MM.1S (cell line): ENCODE results near the gene MYMK.

Source experiments
- DNase-seq: peaks from one replicate; pipeline ENCODE4 v3.0.0-alpha.2; 2015
- H2AFZ ChIP-seq: fragments of 300-600 bp; sonication (generic); 2 replicates; pipeline ENCODE4 v1.6.0; 2016; ENCODE audit warnings: antibody characterized with exemption, low read length
- H3F3A ChIP-seq: fragments of 300-600 bp; sonication (generic); 2 replicates; pipeline ENCODE4 v1.6.1; 2016; ENCODE audit warnings: mild to moderate bottlenecking, antibody characterized with exemption, low read length, moderate library complexity, mixed read lengths; ENCODE audit not compliant: insufficient read depth
- H3K27ac ChIP-seq: fragments of 300-600 bp; sonication (generic); 2 replicates; pipeline ENCODE4 v1.5.1; 2016; ENCODE audit warnings: mild to moderate bottlenecking, low read length
- H3K27me3 ChIP-seq: fragments of 300-600 bp; sonication (generic); replicated peaks from 2 replicates; pipeline ENCODE4 v1.6.0; 2016; ENCODE audit warnings: low read length; ENCODE audit not compliant: insufficient read depth
- H3K36me3 ChIP-seq: fragments of 300-600 bp; sonication (generic); replicated peaks from 2 replicates; pipeline ENCODE4 v1.6.1; 2016; ENCODE audit warnings: mild to moderate bottlenecking, low read length, mixed read lengths; ENCODE audit not compliant: insufficient read depth
- H3K4me1 ChIP-seq: fragments of 300-600 bp; sonication (generic); 2 replicates; pipeline ENCODE4 v1.6.1; 2016; ENCODE audit warnings: low read length, mixed read lengths
- H3K4me2 ChIP-seq: fragments of 300-600 bp; sonication (generic); 2 replicates; pipeline ENCODE4 v1.6.0; 2016; ENCODE audit warnings: low read depth, low read length
- H3K4me3 ChIP-seq: fragments of 300-600 bp; sonication (generic); 2 replicates; pipeline ENCODE4 v1.5.1; 2016; ENCODE audit warnings: low read length, mixed read lengths
- H3K79me2 ChIP-seq: fragments of 300-600 bp; sonication (generic); 2 replicates; pipeline ENCODE4 v1.6.1; 2016; ENCODE audit warnings: mixed run types, low read length, mixed read lengths
- H3K9ac ChIP-seq: fragments of 300-600 bp; sonication (generic); 2 replicates; pipeline ENCODE4 v1.6.1; 2016; ENCODE audit warnings: low read length, mixed read lengths
- H3K9me2 ChIP-seq: fragments of 300-600 bp; sonication (generic); replicated peaks from 2 replicates; pipeline ENCODE4 v1.6.1; 2016; ENCODE audit warnings: mild to moderate bottlenecking, low read length, mixed read lengths; ENCODE audit not compliant: insufficient read depth
- H3K9me3 ChIP-seq: fragments of 300-600 bp; sonication (generic); replicated peaks from 2 replicates; pipeline ENCODE4 v1.6.1; 2016; ENCODE audit warnings: mild to moderate bottlenecking, low read length, mixed read lengths; ENCODE audit not compliant: insufficient read depth
- H4K20me1 ChIP-seq: fragments of 300-600 bp; sonication (generic); 2 replicates; pipeline ENCODE4 v1.6.1; 2016; ENCODE audit warnings: mild to moderate bottlenecking, low read length, moderate library complexity, mixed read lengths; ENCODE audit not compliant: insufficient read depth
- EZH2 ChIP-seq: fragments of 300-600 bp; sonication (generic); optimal IDR thresholded peaks from 2 replicates; pipeline ENCODE3; 2017; ENCODE audit warnings: low read depth, mild to moderate bottlenecking, antibody characterized with exemption, low read length, mixed read lengths
- EZH2phosphoT487 ChIP-seq: fragments of 300-600 bp; sonication (generic); IDR thresholded peaks from 2 replicates; pipeline ENCODE4 v1.6.1; 2018; ENCODE audit warnings: antibody characterized with exemption, low read length
- TF ChIP-seq, protein P1 (sequence below): fragments of 300-600 bp; sonication (generic); IDR thresholded peaks from 2 replicates; pipeline ENCODE4 v1.5.1; 2016; ENCODE audit warnings: antibody characterized with exemption, low read length, mixed read lengths

The MYMK gene

GRCh38 chr9:133516961-133517350 lies 7.8 kb downstream of the MYMK start:
- H3K27ac ChIP-seq = no peak overlapping the region

GRCh38 chr9:133516256-133516960 lies 8.4 kb downstream of the MYMK start:
- no peak overlapping the region for H3K4me3 ChIP-seq
- H3K27ac ChIP-seq = no peak overlapping the region
- no peaks in the 10 kb centered on the region for H3F3A ChIP-seq
- no peaks in the 10 kb centered on the region for H3K9me3 ChIP-seq
- no peaks in the 10 kb centered on the region for H3K4me1 ChIP-seq
- H3K4me2 ChIP-seq = no peak overlapping the region
- H4K20me1 ChIP-seq = no peaks in the 10 kb centered on the region
- no peaks in the 10 kb centered on the region for H3K36me3 ChIP-seq
- peaks cover 89% of the 10 kb centered on the region for H3K27me3 ChIP-seq
- no peaks in the 10 kb centered on the region for H3K9me2 ChIP-seq
- TF ChIP-seq EZH2phosphoT487 = no peak
- TF ChIP-seq EZH2 = no peak
- TF ChIP-seq, protein P1, sequence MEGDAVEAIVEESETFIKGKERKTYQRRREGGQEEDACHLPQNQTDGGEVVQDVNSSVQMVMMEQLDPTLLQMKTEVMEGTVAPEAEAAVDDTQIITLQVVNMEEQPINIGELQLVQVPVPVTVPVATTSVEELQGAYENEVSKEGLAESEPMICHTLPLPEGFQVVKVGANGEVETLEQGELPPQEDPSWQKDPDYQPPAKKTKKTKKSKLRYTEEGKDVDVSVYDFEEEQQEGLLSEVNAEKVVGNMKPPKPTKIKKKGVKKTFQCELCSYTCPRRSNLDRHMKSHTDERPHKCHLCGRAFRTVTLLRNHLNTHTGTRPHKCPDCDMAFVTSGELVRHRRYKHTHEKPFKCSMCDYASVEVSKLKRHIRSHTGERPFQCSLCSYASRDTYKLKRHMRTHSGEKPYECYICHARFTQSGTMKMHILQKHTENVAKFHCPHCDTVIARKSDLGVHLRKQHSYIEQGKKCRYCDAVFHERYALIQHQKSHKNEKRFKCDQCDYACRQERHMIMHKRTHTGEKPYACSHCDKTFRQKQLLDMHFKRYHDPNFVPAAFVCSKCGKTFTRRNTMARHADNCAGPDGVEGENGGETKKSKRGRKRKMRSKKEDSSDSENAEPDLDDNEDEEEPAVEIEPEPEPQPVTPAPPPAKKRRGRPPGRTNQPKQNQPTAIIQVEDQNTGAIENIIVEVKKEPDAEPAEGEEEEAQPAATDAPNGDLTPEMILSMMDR = no peak
- H3K79me2 ChIP-seq = no peaks in the 10 kb centered on the region
- DNase-seq = no peak
- no peak overlapping the region for H3K9ac ChIP-seq
- no peak overlapping the region for H2AFZ ChIP-seq

More at GRCh38 chr9:133516961-133517350, 7.8 kb downstream of the MYMK start:
- no peak overlapping the region for H3K4me3 ChIP-seq
- H3K9me3 ChIP-seq = no peaks in the 10 kb centered on the region
- H3K36me3 ChIP-seq = no peaks in the 10 kb centered on the region
- no peak overlapping the region for H2AFZ ChIP-seq
- H4K20me1 ChIP-seq = no peaks in the 10 kb centered on the region
- H3K4me1 ChIP-seq = no peaks in the 10 kb centered on the region
- TF ChIP-seq, protein P1 = no peak
- TF ChIP-seq EZH2phosphoT487 (no peak), EZH2 (no peak)
- peaks cover 90% of the 10 kb centered on the region for H3K27me3 ChIP-seq
- no peak overlapping the region for H3K4me2 ChIP-seq
- no peaks in the 10 kb centered on the region for H3K9me2 ChIP-seq
- no peak for DNase-seq
- H3K9ac ChIP-seq = no peak overlapping the region
- no peaks in the 10 kb centered on the region for H3F3A ChIP-seq
- no peaks in the 10 kb centered on the region for H3K79me2 ChIP-seq

- no peak overlapping the region for H2AFZ ChIP-seq
- no peak overlapping the region for H3K4me2 ChIP-seq
- TF ChIP-seq, protein P1 = no peak
- TF ChIP-seq EZH2phosphoT487 (no peak), EZH2 (no peak)
- peaks cover 89% of the 10 kb centered on the region for H3K27me3 ChIP-seq
- no peaks in the 10 kb centered on the region for H3F3A ChIP-seq
- H3K9me3 ChIP-seq = no peaks in the 10 kb centered on the region
- H3K9ac ChIP-seq = no peak overlapping the region
- H3K9me2 ChIP-seq = no peaks in the 10 kb centered on the region
- no peak overlapping the region for H3K27ac ChIP-seq
- H3K4me1 ChIP-seq = no peaks in the 10 kb centered on the region
- no peak overlapping the region for H3K4me3 ChIP-seq
- no peaks in the 10 kb centered on the region for H3K36me3 ChIP-seq
- no peaks in the 10 kb centered on the region for H3K79me2 ChIP-seq
- no peak for DNase-seq
- no peaks in the 10 kb centered on the region for H4K20me1 ChIP-seq
These were observed 9.0 kb downstream of the MYMK start for GRCh38 chr9:133515615-133516255.
